GM23338 (cell line): ENCODE results near the gene CPT2. TPM values are rescaled to one million over a fixed set of nuclear protein-coding genes. Genes with fewer than 3 reads are reported as not detected.

Experiments used
- ATAC-seq: fragments of 200-7000 bp; cut with Tn5 transposase; 3 replicates; pipeline ENCODE4 v1.9.1; 2020
- DNase-seq: peaks from one replicate; pipeline ENCODE4 v3.0.0-alpha.2; 2015; ENCODE audit warnings: low spot score
- H2AFZ ChIP-seq: fragments of 200-600 bp; sonication (generic); 2 replicates; pipeline ENCODE4 v1.8.0; 2016; ENCODE audit warnings: antibody characterized with exemption, mild to moderate bottlenecking, moderate library complexity
- H3F3A ChIP-seq: fragments of 200-600 bp; sonication (generic); replicated peaks from 2 replicates; pipeline ENCODE4 v1.8.0; 2017; ENCODE audit warnings: antibody characterized with exemption, mixed run types, low read depth
- H3K27ac ChIP-seq: fragments of 200-600 bp; sonication (generic); 2 replicates; pipeline ENCODE4 v1.6.1; 2016; ENCODE audit warnings: low read depth
- H3K27me3 ChIP-seq: fragments of 200-600 bp; sonication (generic); 2 replicates; pipeline ENCODE4 v1.8.0; 2016; ENCODE audit warnings: mild to moderate bottlenecking, mixed run types, moderate library complexity; ENCODE audit not compliant: insufficient read depth
- H3K36me3 ChIP-seq: fragments of 200-600 bp; sonication (generic); 2 replicates; pipeline ENCODE4 v1.8.0; 2016; ENCODE audit warnings: mild to moderate bottlenecking; ENCODE audit not compliant: insufficient read depth
- H3K4me1 ChIP-seq: fragments of 200-600 bp; sonication (generic); 2 replicates; pipeline ENCODE4 v1.8.0; 2016; ENCODE audit warnings: mild to moderate bottlenecking, moderate library complexity; ENCODE audit not compliant: insufficient read depth
- H3K4me2 ChIP-seq: fragments of 200-600 bp; sonication (generic); 2 replicates; pipeline ENCODE4 v1.7.1; 2017; ENCODE audit warnings: mixed run types
- H3K4me3 ChIP-seq: fragments of 200-600 bp; sonication (generic); 2 replicates; pipeline ENCODE4 v1.6.1; 2016; ENCODE audit warnings: mixed run types
- H3K79me2 ChIP-seq: fragments of 200-600 bp; sonication (generic); replicated peaks from 2 replicates; pipeline ENCODE4 v1.8.0; 2017; ENCODE audit warnings: mild to moderate bottlenecking; ENCODE audit not compliant: insufficient read depth
- H3K9me2 ChIP-seq: fragments of 200-600 bp; sonication (generic); 2 replicates; pipeline ENCODE4 v1.8.0; 2017; ENCODE audit not compliant: insufficient read depth
- H4K20me1 ChIP-seq: fragments of 200-600 bp; sonication (generic); replicated peaks from 2 replicates; pipeline ENCODE4 v1.8.0; 2017; ENCODE audit warnings: mild to moderate bottlenecking; ENCODE audit not compliant: insufficient read depth
- H3K27ac Mint-ChIP-seq: 2 replicates; pipeline ENCODE4 v1.8.0; 2020; ENCODE audit warnings: inconsistent platforms, mild to moderate bottlenecking, moderate library complexity, mixed read lengths
- H3K27me3 Mint-ChIP-seq: 3 replicates; pipeline ENCODE4 v1.8.0; 2022; ENCODE audit warnings: low read depth, mild to moderate bottlenecking, moderate library complexity, mixed read lengths, inconsistent platforms; ENCODE audit not compliant: insufficient read depth, poor library complexity
- H3K36me3 Mint-ChIP-seq: 3 replicates; pipeline ENCODE4 v1.8.0; 2021; ENCODE audit warnings: low read depth, mild to moderate bottlenecking, inconsistent platforms, moderate library complexity, mixed read lengths
- H3K4me1 Mint-ChIP-seq: 3 replicates; pipeline ENCODE4 v1.8.0; 2020; ENCODE audit warnings: mild to moderate bottlenecking, inconsistent platforms, mixed read lengths
- H3K4me3 Mint-ChIP-seq: 3 replicates; pipeline ENCODE4 v1.8.0; 2021; ENCODE audit warnings: moderate library complexity, mild to moderate bottlenecking, inconsistent platforms, mixed read lengths
- H3K9me3 Mint-ChIP-seq: 3 replicates; pipeline ENCODE4 v1.8.0; 2020; ENCODE audit warnings: moderate library complexity, mild to moderate bottlenecking, inconsistent platforms, mixed read lengths
- CREB1 ChIP-seq: fragments of 250-450 bp; sonication (Bioruptor Pico); IDR thresholded peaks from 2 replicates; pipeline ENCODE4 v1.5.0; 2020; ENCODE audit warnings: low read depth, mild to moderate bottlenecking, moderate library complexity
- CTCF ChIP-seq, 2 experiments: fragments of 200-600 bp in 1 of 2; sonication (generic) in 1 of 2; conservative IDR thresholded peaks; 2 replicates each; pipeline versions ENCODE4 v1.5.1 to v1.6.1; 2016 to 2017; ENCODE audit warnings: antibody characterized with exemption in 2 of 2, low read depth in 2 of 2, mild to moderate bottlenecking in 2 of 2, moderate library complexity in 1 of 2
- EZH2 ChIP-seq: fragments of 200-600 bp; sonication (generic); IDR thresholded peaks from one replicate; pipeline ENCODE4 v1.8.0; 2017; ENCODE audit warnings: antibody characterized with exemption, mild to moderate bottlenecking, low read depth; ENCODE audit not compliant: unreplicated experiment
- EZH2phosphoT487 ChIP-seq: fragments of 200-600 bp; sonication (generic); IDR thresholded peaks from one replicate; pipeline ENCODE4 v1.8.1; 2018; ENCODE audit warnings: antibody characterized with exemption; ENCODE audit not compliant: unreplicated experiment
- JUNB ChIP-seq: IDR thresholded peaks from one replicate; pipeline ENCODE4 v1.6.1; 2016; ENCODE audit warnings: antibody characterized with exemption; ENCODE audit not compliant: unreplicated experiment
- NANOG ChIP-seq: IDR thresholded peaks from 2 replicates; pipeline ENCODE4 v1.6.1; 2016; ENCODE audit warnings: antibody characterized with exemption, borderline replicate concordance
- POLR2AphosphoS5 ChIP-seq: IDR thresholded peaks from 2 replicates; pipeline ENCODE4 v1.6.1; 2016; ENCODE audit warnings: antibody characterized with exemption, low read depth
- STAT1 ChIP-seq: IDR thresholded peaks from one replicate; pipeline ENCODE4 v1.6.1; 2016; ENCODE audit warnings: antibody characterized with exemption; ENCODE audit not compliant: unreplicated experiment
- ZNF114 ChIP-seq: fragments of 250-450 bp; sonication (Bioruptor Pico); IDR thresholded peaks from 2 replicates; pipeline ENCODE4 v1.5.0; 2020; ENCODE audit warnings: mild to moderate bottlenecking, moderate library complexity
- ZNF331 ChIP-seq: fragments of 250-450 bp; sonication (Bioruptor Pico); IDR thresholded peaks from 2 replicates; pipeline ENCODE4 v1.5.0; 2020; ENCODE audit warnings: low read depth, mild to moderate bottlenecking, moderate library complexity
- ZNF462 ChIP-seq: fragments of 250-450 bp; sonication (Bioruptor Pico); IDR thresholded peaks from 2 replicates; pipeline ENCODE4 v1.5.0; 2020; ENCODE audit warnings: mild to moderate bottlenecking, moderate library complexity
- polyA plus RNA-seq: library from polyadenylated mRNA; unstranded; fragments of >200 nt; fragmentation: Nextera tagmentation; extraction: Ambion mirVana; gene quantifications from 2 replicates; pipeline ENCODE4 v1.2.1, GENCODE V29; 2016
- total RNA-seq: library from RNA; depleted of rRNA; stranded (reverse); fragments of >200 nt; shearing (Covaris generic); gene quantifications from 2 replicates; pipeline ENCODE4 v1.2.3, GENCODE V29; 2014
- TF ChIP-seq, protein P1 (sequence below): IDR thresholded peaks from one replicate; pipeline ENCODE4 v1.6.1; 2018; ENCODE audit warnings: antibody characterized with exemption; ENCODE audit not compliant: unreplicated experiment
- TF ChIP-seq, protein P2 (sequence below): IDR thresholded peaks from 2 replicates; pipeline ENCODE4 v1.6.1; 2016; ENCODE audit warnings: antibody characterized with exemption

CPT2 gene
- total and polyA plus RNA-seq, 2 experiments from 2014 or later = 11.2 to 30.6 TPM

- peaks cover 96% of the 10 kb centered on the region for H3K36me3 Mint-ChIP-seq
- ATAC-seq = no peak
Observed at GRCh38 chr1:53258216-53258615, 61.6 kb downstream of the CPT2 start.

More at GRCh38 chr1:53258216-53258615, 61.6 kb downstream of the CPT2 start:
- no peaks in the 10 kb centered on the region for H3K9me3 Mint-ChIP-seq
- H3K4me1 ChIP-seq = no peaks in the 10 kb centered on the region
- no peak overlapping the region for H2AFZ ChIP-seq
- H3F3A ChIP-seq = peaks cover 6% of the 10 kb centered on the region
- H3K79me2 ChIP-seq = no peaks in the 10 kb centered on the region
- H4K20me1 ChIP-seq = peaks cover 24% of the 10 kb centered on the region
- H3K36me3 ChIP-seq = peaks cover 72% of the 10 kb centered on the region
- no peaks in the 10 kb centered on the region for H3K27me3 ChIP-seq
- no peak overlapping the region for H3K4me3 Mint-ChIP-seq
- H3K4me1 Mint-ChIP-seq = no peaks in the 10 kb centered on the region
- H3K27me3 Mint-ChIP-seq = peaks cover 6% of the 10 kb centered on the region
- H3K9me2 ChIP-seq = no peaks in the 10 kb centered on the region
- no peak overlapping the region for H3K4me2 ChIP-seq
- no peak overlapping the region for H3K4me3 ChIP-seq
- TF ChIP-seq ZNF331 (CRISPR knock-in tag) = no peak
- TF ChIP-seq CREB1 = no peak
- no peak for TF ChIP-seq EZH2
- TF ChIP-seq, protein P1, sequence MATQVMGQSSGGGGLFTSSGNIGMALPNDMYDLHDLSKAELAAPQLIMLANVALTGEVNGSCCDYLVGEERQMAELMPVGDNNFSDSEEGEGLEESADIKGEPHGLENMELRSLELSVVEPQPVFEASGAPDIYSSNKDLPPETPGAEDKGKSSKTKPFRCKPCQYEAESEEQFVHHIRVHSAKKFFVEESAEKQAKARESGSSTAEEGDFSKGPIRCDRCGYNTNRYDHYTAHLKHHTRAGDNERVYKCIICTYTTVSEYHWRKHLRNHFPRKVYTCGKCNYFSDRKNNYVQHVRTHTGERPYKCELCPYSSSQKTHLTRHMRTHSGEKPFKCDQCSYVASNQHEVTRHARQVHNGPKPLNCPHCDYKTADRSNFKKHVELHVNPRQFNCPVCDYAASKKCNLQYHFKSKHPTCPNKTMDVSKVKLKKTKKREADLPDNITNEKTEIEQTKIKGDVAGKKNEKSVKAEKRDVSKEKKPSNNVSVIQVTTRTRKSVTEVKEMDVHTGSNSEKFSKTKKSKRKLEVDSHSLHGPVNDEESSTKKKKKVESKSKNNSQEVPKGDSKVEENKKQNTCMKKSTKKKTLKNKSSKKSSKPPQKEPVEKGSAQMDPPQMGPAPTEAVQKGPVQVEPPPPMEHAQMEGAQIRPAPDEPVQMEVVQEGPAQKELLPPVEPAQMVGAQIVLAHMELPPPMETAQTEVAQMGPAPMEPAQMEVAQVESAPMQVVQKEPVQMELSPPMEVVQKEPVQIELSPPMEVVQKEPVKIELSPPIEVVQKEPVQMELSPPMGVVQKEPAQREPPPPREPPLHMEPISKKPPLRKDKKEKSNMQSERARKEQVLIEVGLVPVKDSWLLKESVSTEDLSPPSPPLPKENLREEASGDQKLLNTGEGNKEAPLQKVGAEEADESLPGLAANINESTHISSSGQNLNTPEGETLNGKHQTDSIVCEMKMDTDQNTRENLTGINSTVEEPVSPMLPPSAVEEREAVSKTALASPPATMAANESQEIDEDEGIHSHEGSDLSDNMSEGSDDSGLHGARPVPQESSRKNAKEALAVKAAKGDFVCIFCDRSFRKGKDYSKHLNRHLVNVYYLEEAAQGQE = no peak
- TF ChIP-seq NANOG = no peak
- TF ChIP-seq, protein P2, sequence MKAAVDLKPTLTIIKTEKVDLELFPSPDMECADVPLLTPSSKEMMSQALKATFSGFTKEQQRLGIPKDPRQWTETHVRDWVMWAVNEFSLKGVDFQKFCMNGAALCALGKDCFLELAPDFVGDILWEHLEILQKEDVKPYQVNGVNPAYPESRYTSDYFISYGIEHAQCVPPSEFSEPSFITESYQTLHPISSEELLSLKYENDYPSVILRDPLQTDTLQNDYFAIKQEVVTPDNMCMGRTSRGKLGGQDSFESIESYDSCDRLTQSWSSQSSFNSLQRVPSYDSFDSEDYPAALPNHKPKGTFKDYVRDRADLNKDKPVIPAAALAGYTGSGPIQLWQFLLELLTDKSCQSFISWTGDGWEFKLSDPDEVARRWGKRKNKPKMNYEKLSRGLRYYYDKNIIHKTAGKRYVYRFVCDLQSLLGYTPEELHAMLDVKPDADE = no peak
- no peak for TF ChIP-seq JUNB
- no peak for TF ChIP-seq EZH2phosphoT487
- no peak for TF ChIP-seq ZNF114 (CRISPR knock-in tag)
- TF ChIP-seq POLR2AphosphoS5 = no peak
- no peak for TF ChIP-seq STAT1
- TF ChIP-seq CTCF (conservative IDR thresholded peaks at IDR 0.05; ENCODE audit: low read depth in 2 of 2) = no peak
- TF ChIP-seq ZNF462 = no peak
- H3K27ac ChIP-seq = no peak overlapping the region
- no peak overlapping the region for H3K27ac Mint-ChIP-seq
- DNase-seq = no peak
